SK-N-SH (cell line): ENCODE data around the gene SLC39A3. TPM values are rescaled to one million over a fixed set of nuclear protein-coding genes. Genes with fewer than 3 reads are reported as not detected.

ENCODE experiments used
- CTCF ChIA-PET: fragments of 300-600, 350-600 bp; formaldehyde crosslinking; extraction: SDS; loops from one replicate; lab custom pipeline; 2021; lab: Yijun Ruan, JAX
- POLR2A ChIA-PET: fragments of 350-600 bp; sonication (Branson Sonifier 250); formaldehyde crosslinking; extraction: SDS; loops from one replicate; lab custom pipeline; 2020; ENCODE audit warnings: antibody characterized with exemption, inconsistent platforms; lab: Yijun Ruan, JAX
- DNase-seq: peaks from one replicate; pipeline ENCODE4 v3.0.0; 2012
- H2AFZ ChIP-seq: fragments of 200-600 bp; sonication (generic); 2 replicates; pipeline ENCODE4 v1.8.1; 2016; ENCODE audit warnings: antibody characterized with exemption, mild to moderate bottlenecking, low read depth
- H3F3A ChIP-seq: fragments of 200-600 bp; sonication (generic); replicated peaks from 2 replicates; pipeline ENCODE3; 2016; ENCODE audit warnings: antibody characterized with exemption, mild to moderate bottlenecking; ENCODE audit not compliant: insufficient read depth
- H3K27ac ChIP-seq, 2 experiments: fragments of 200-500 bp in 1 of 2; fragments of 200-600 bp in 1 of 2; sonication (Bioruptor generic) in 1 of 2; sonication (generic), shearing (Covaris generic) in 1 of 2; 2 replicates each; pipeline versions ENCODE4 v1.5.1 to v1.6.1; 2014 to 2016; ENCODE audit warnings: low read depth in 2 of 2, inconsistent platforms in 1 of 2, low read length in 1 of 2, mild to moderate bottlenecking in 1 of 2, mixed read lengths in 1 of 2
- H3K27me3 ChIP-seq: fragments of 200-600 bp; sonication (generic), shearing (Covaris generic); 2 replicates; pipeline ENCODE4 v1.6.1; 2016; ENCODE audit warnings: mixed run types; ENCODE audit not compliant: insufficient read depth
- H3K36me3 ChIP-seq, 2 experiments: fragments of 200-500 bp in 1 of 2; fragments of 200-600 bp in 1 of 2; sonication (Bioruptor generic) in 1 of 2; sonication (generic) in 1 of 2; replicated peaks in 1 of 2; 2 replicates each; pipeline versions ENCODE3 to v1.5.1; 2014 to 2016; ENCODE audit warnings: low read length in 1 of 2, mild to moderate bottlenecking in 1 of 2; ENCODE audit not compliant: insufficient read depth in 2 of 2, control insufficient read depth in 1 of 2
- H3K4me1 ChIP-seq, 2 experiments: fragments of 200-500 bp in 1 of 2; fragments of 200-600 bp in 1 of 2; sonication (Bioruptor generic) in 1 of 2; sonication (generic), shearing (Covaris generic) in 1 of 2; 2 replicates each; pipeline versions ENCODE4 v1.5.1 to v1.6.1; 2014 to 2016; ENCODE audit warnings: low read depth in 1 of 2, low read length in 1 of 2, mixed run types in 1 of 2; ENCODE audit not compliant: insufficient read depth in 2 of 2, control insufficient read depth in 1 of 2
- H3K4me2 ChIP-seq: fragments of 200-600 bp; sonication (generic), shearing (Covaris generic); 2 replicates; pipeline ENCODE4 v1.6.1; 2017; ENCODE audit warnings: mixed run types
- H3K4me3 ChIP-seq, 2 experiments: fragments of 200-500 bp in 1 of 2; fragments of 200-600 bp in 1 of 2; sonication (Bioruptor generic) in 1 of 2; sonication (generic), shearing (Covaris generic) in 1 of 2; 2 replicates each; pipeline versions ENCODE4 v1.5.1 to v1.8.1; 2014 to 2016; ENCODE audit warnings: low read depth in 2 of 2, inconsistent platforms in 1 of 2, low read length in 1 of 2, mild to moderate bottlenecking in 1 of 2, mixed read lengths in 1 of 2, moderate library complexity in 1 of 2
- H3K79me2 ChIP-seq: fragments of 200-600 bp; sonication (generic); 2 replicates; pipeline ENCODE4 v1.8.1; 2017; ENCODE audit warnings: mild to moderate bottlenecking; ENCODE audit not compliant: insufficient read depth
- H3K9ac ChIP-seq: fragments of 200-600 bp; sonication (generic); 2 replicates; pipeline ENCODE4 v1.6.1; 2017; ENCODE audit warnings: mixed run types
- H3K9me2 ChIP-seq: fragments of 200-600 bp; sonication (generic); 2 replicates; pipeline ENCODE4 v1.6.1; 2017; ENCODE audit warnings: mixed run types
- H3K9me3 ChIP-seq: fragments of 200-600 bp; sonication (generic); 2 replicates; pipeline ENCODE4 v1.6.1; 2017; ENCODE audit warnings: mixed run types, mild to moderate bottlenecking, moderate library complexity
- H4K20me1 ChIP-seq: fragments of 200-600 bp; sonication (generic); 2 replicates; pipeline ENCODE4 v1.6.1; 2017; ENCODE audit warnings: mild to moderate bottlenecking, mixed run types; ENCODE audit not compliant: insufficient read depth
- CHD2 ChIP-seq: fragments of 150-350 bp; IDR thresholded peaks from 2 replicates; pipeline ENCODE4 v1.6.1; 2018; ENCODE audit warnings: low read length; ENCODE audit not compliant: partially characterized antibody
- ELF1 ChIP-seq: IDR thresholded peaks from 2 replicates; pipeline ENCODE4 v1.4.0; 2012
- EZH2phosphoT487 ChIP-seq: fragments of 200-600 bp; sonication (generic); IDR thresholded peaks from 2 replicates; pipeline ENCODE4 v1.6.1; 2017; ENCODE audit warnings: low read depth, mixed run types, mild to moderate bottlenecking, antibody characterized with exemption, moderate library complexity, borderline replicate concordance
- GATA2 ChIP-seq: sonication (generic); formaldehyde crosslinking; IDR thresholded peaks from 2 replicates; pipeline ENCODE4 v1.5.0; 2020; ENCODE audit warnings: mild to moderate bottlenecking, missing genetic modification reagents
- MEF2A ChIP-seq: IDR thresholded peaks from 2 replicates; pipeline ENCODE4 v1.4.0; 2012; ENCODE audit warnings: low read depth, borderline replicate concordance
- MXI1 ChIP-seq: IDR thresholded peaks from 2 replicates; pipeline ENCODE4 v1.6.1; 2012; ENCODE audit warnings: mild to moderate bottlenecking, low read depth, low read length, improper control_type of control experiment
- NRF1 ChIP-seq: IDR thresholded peaks from 2 replicates; pipeline ENCODE4 v1.6.1; 2012; ENCODE audit warnings: low read depth, mild to moderate bottlenecking, low read length
- PBX3 ChIP-seq: IDR thresholded peaks from 2 replicates; pipeline ENCODE4; 2012
- POLR2AphosphoS5 ChIP-seq: IDR thresholded peaks from 2 replicates; pipeline ENCODE4 v1.6.1; 2012; ENCODE audit warnings: low read depth, low read length
- RCOR1 ChIP-seq: fragments of 150-350 bp; IDR thresholded peaks from 2 replicates; pipeline ENCODE4 v1.6.1; 2017; ENCODE audit warnings: antibody characterized with exemption, low read length
- RFX5 ChIP-seq: IDR thresholded peaks from 2 replicates; pipeline ENCODE4 v1.6.1; 2012; ENCODE audit warnings: mild to moderate bottlenecking, improper control_type of control experiment, low read length
- SMC3 ChIP-seq: IDR thresholded peaks from 2 replicates; pipeline ENCODE4 v1.6.1; 2012; ENCODE audit warnings: low read depth, low read length, improper control_type of control experiment
- TCF12 ChIP-seq: IDR thresholded peaks from 2 replicates; pipeline ENCODE4 v1.4.0; 2012
- TEAD4 ChIP-seq: IDR thresholded peaks from 2 replicates; pipeline ENCODE4 v1.4.0; 2012; ENCODE audit warnings: mild to moderate bottlenecking, borderline replicate concordance; ENCODE audit not compliant: insufficient read depth
- USF1 ChIP-seq: IDR thresholded peaks from 2 replicates; pipeline ENCODE4 v1.4.0; 2012; ENCODE audit warnings: low read depth, borderline replicate concordance
- USF2 ChIP-seq: fragments of 150-350 bp; IDR thresholded peaks from 2 replicates; pipeline ENCODE4 v1.6.1; 2017; ENCODE audit warnings: antibody characterized with exemption, low read length, low read depth, borderline replicate concordance
- WGBS: methylation state at CpG from one replicate; pipeline ENCODE4 v1.1.6; 2017; ENCODE audit warnings: low lambda C conversion rate; 5-methylcytosine and 5-hydroxymethylcytosine counted together
- polyA plus RNA-seq, 3 experiments: library from polyadenylated mRNA; depleted of rRNA; stranded (reverse); fragments of >200 nt; gene quantifications; 2 replicates each; pipeline ENCODE4 v1.2.3, GENCODE V29; 2012

Gene SLC39A3
- polyA plus RNA-seq, 1 of the 3 experiments (the other 2 are of a cell fraction) = 45.2 TPM

GRCh38 chr19:2777952-2778683 lies 38.3 kb upstream of the SLC39A3 start:
- POLR2A ChIA-PET = interaction anchor here (0.6 kb wide), 1 partner anchor 680 kb away, joined by 3 read pairs; no protein-coding TSS in a partner anchor

More at GRCh38 chr19:2777952-2778683, 38.3 kb upstream of the SLC39A3 start:
- H3K36me3 ChIP-seq = peaks cover 0 to 2% of the 10 kb centered on the region in 2 experiments
- no peak overlapping the region for H3K9ac ChIP-seq
- H3K9me3 ChIP-seq = no peaks in the 10 kb centered on the region
- no peaks in the 10 kb centered on the region for H3K27me3 ChIP-seq
- CTCF ChIA-PET = interaction anchor here (1.6 to 1.8 kb wide), 2 partner anchors 29 kb away, joined by 3 to 5 read pairs; no protein-coding TSS in a partner anchor
- WGBS = 88% methylated on average over 19 of the region's 19 CpGs
- no peaks in the 10 kb centered on the region for H3K9me2 ChIP-seq
- no peak for DNase-seq
- no peak overlapping the region for H2AFZ ChIP-seq
- no peak overlapping the region for H3K4me2 ChIP-seq
- no peak overlapping the region for H3K4me3 ChIP-seq
- H3K79me2 ChIP-seq = peaks cover 93% of the 10 kb centered on the region
- peaks cover 79% of the 10 kb centered on the region for H4K20me1 ChIP-seq
- no peak overlapping the region for H3K27ac ChIP-seq
- peaks cover 4 to 13% of the 10 kb centered on the region in 2 experiments; a peak in 2 of 4 replicates for H3K4me1 ChIP-seq
- H3F3A ChIP-seq = no peaks in the 10 kb centered on the region
- TF ChIP-seq RFX5 (no peak), POLR2AphosphoS5 (no peak), CHD2 (no peak), NRF1 (no peak), ELF1 (no peak), USF2 (no peak), GATA2 (CRISPR knock-in tag) (no peak), MEF2A (no peak), EZH2phosphoT487 (no peak), USF1 (no peak), SMC3 (no peak), TCF12 (no peak), RCOR1 (no peak), TEAD4 (no peak), MXI1 (no peak), PBX3 (no peak)
